ENCODE results near the gene FOXN3. TPM values are rescaled to one million over a fixed set of nuclear protein-coding genes. Genes with fewer than 3 reads are reported as not detected.

FOXN3 gene
- total and polyA plus RNA-seq, 8 donors: 8.8 to 58.0 (median 31.7) TPM

- 52 to 67% methylated on average over 5 of the region's 5 CpGs for WGBS, 2 donors
- H3K36me3 ChIP-seq: no peaks in the 10 kb centered on the region
- H3K9me3 ChIP-seq: no peaks in the 10 kb centered on the region
- peaks cover 0 to 11% (median 0%) of the 10 kb centered on the region in 3 donors for H3K4me1 ChIP-seq
- intact Hi-C loops (cut with DNase I): no loop called here
- TF ChIP-seq CTCF (IDR thresholded peaks at IDR 0.05): no peak
- DNase-seq: no peak
- no peak overlapping the region for H3K4me3 ChIP-seq
- no peak for ATAC-seq
- H3K27me3 ChIP-seq: no peaks in the 10 kb centered on the region
- FAIRE-seq: no peak
- no peak overlapping the region for H3K27ac ChIP-seq
These were observed 5.9 kb upstream of the FOXN3 start for GRCh38 chr14:89422952-89423345.

DNA sequence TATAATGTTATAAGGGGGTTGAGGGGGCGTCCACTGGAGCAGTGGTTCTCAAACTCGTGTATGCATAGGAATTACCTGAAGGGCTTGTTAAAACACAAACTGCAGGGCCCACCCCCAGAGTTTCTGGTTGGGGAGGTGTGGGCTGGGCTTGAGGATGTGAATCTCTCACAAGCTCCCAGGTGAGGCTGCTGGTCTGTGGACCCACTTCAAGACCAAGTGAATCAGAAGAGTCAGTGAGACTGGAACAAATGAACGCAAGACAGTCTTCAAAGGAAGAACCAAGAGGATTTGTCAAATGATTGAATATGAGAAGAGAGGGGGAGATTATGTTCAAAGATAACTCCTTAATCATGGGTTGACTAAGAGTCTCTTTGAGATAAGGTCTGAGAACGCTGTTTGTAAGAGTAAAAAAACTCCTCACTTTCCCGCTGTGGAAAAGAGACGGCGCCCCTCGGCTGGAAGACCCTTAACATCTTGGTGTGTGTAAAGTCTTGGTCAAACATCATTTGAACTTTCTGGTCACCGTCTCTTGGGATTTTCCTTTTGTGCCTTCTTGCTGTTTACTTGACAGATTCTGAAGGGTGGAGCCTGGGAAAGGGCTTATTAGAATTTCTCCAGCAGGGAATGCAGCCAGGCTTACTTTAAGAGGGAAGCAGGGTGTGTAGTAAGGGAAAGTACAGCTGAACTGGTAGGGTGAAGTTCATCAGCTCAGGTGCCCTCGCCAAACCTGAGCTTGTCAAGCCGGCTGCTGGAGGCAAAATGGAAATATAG, 5.3 kb upstream of the FOXN3 start:
- peaks cover 0 to 11% (median 0%) of the 10 kb centered on the region in 3 donors for H3K4me1 ChIP-seq
- FAIRE-seq (no peak), DNase-seq (peak in 1 of 6 donors; percentile 37), ATAC-seq (peak; percentile 32 to 72 (median 46))
- H3K27me3 ChIP-seq: no peaks in the 10 kb centered on the region
- no peaks in the 10 kb centered on the region for H3K9me3 ChIP-seq
- no peaks in the 10 kb centered on the region for H3K36me3 ChIP-seq
- H3K27ac ChIP-seq: no peak overlapping the region
- no peak overlapping the region for H3K4me3 ChIP-seq
- 65 to 66% methylated on average over 11 of the region's 11 CpGs for WGBS, 2 donors
- intact Hi-C loops (cut with DNase I): no loop called here
- TF ChIP-seq CTCF (IDR thresholded peaks at IDR 0.05): no peak

DNA sequence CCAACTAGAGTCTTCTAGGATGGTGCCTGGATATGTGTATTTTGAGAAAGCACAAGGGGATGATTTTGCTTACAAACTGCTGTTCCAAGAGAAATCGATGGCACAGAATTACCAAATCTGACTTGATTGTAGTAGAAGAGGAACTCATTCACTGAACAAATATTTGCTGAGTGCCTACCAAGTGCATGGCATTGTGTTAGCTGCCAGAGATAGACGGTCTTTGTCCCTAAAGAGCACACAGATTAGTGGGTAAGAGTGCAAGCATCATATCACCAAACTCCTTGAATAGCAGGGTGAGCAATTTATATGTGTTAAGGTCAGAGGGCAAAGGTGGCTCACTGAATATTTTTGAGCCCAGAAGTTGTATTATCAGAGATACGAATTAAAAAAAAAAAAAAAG, 3.5 kb upstream of the FOXN3 start:
- FAIRE-seq: no peak

DNA sequence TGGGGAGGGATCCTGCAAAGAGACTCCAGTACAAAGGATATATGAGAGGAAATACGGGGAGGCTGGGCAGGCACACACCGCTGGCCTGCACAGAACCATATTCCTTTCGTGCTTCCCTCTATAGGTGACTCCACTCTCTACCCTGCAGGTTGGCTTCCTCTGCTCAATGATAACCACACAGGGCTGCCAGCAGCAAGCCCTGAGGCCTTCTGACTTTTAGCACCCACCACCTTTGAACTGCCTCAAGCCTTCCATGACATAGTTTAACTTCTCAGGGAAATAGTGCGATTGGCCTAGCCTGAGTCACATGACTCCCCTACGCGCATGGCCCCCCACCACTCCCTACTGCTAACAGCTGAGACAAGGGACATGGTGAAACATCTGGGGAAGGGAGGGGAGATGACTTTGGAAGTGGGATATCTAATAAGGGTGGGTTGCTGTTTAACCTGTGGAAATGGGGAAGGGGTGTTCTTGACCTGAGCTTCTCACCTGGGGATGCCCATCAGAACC, 3.0 kb upstream of the FOXN3 start:
- ATAC-seq: no peak
- intact Hi-C loops (cut with DNase I): no loop called here
- peaks cover 0 to 11% (median 4%) of the 10 kb centered on the region in 3 donors for H3K4me1 ChIP-seq
- H3K9me3 ChIP-seq: no peaks in the 10 kb centered on the region
- H3K36me3 ChIP-seq: no peaks in the 10 kb centered on the region
- no peak for TF ChIP-seq CTCF (IDR thresholded peaks at IDR 0.05)
- 92 to 93% methylated on average over 6 of the region's 6 CpGs for WGBS, 2 donors
- H3K27ac ChIP-seq: no peak overlapping the region
- no peak for FAIRE-seq
- DNase-seq: no peak
- no peaks in the 10 kb centered on the region for H3K27me3 ChIP-seq
- H3K4me3 ChIP-seq: no peak overlapping the region

More for the DNA sequence above, 3.5 kb upstream of the FOXN3 start:
- no peak for ATAC-seq
- no peaks in the 10 kb centered on the region for H3K9me3 ChIP-seq
- no peak for TF ChIP-seq CTCF (IDR thresholded peaks at IDR 0.05)
- H3K27me3 ChIP-seq: no peaks in the 10 kb centered on the region
- no peaks in the 10 kb centered on the region for H3K36me3 ChIP-seq
- no peak overlapping the region for H3K4me3 ChIP-seq
- DNase-seq: no peak
- WGBS, 2 donors: 39 to 42% methylated on average over 3 of the region's 3 CpGs
- H3K4me1 ChIP-seq: peaks cover 0 to 11% (median 0%) of the 10 kb centered on the region in 3 donors
- intact Hi-C loops (cut with DNase I): no loop called here
- no peak overlapping the region for H3K27ac ChIP-seq

DNA sequence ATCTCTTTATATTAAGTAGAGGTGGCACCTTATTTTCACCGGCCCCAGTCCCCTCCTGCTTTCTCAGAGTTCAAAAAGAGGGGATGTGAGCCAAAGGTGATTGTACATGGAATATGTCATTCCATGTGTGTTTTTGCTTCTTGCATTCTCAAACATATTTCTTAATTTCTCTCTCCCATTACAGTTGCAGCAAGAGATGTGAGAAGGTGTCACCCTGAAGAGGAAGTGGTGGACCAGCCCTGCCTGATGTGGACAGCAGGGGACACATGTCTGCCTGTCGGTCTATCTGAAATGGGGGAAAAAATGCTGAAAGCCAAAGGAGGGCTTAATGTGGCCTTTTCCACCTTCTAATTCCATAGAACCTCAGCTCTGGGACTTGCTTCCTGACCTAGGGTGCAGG, 1.9 kb upstream of the FOXN3 start:
- no peak overlapping the region for H3K4me3 ChIP-seq
- 84 to 88% methylated on average over 2 of the region's 2 CpGs for WGBS, 2 donors
- H3K9me3 ChIP-seq: no peaks in the 10 kb centered on the region
- ATAC-seq: no peak
- no peak for FAIRE-seq
- no peaks in the 10 kb centered on the region for H3K36me3 ChIP-seq
- no peak overlapping the region for H3K27ac ChIP-seq
- no peak for TF ChIP-seq CTCF (IDR thresholded peaks at IDR 0.05)
- no peak for DNase-seq
- intact Hi-C loops (cut with DNase I): no loop called here
- H3K27me3 ChIP-seq: no peaks in the 10 kb centered on the region
- peaks cover 0 to 11% (median 9%) of the 10 kb centered on the region in 3 donors for H3K4me1 ChIP-seq

Measured in pancreas (tissue), 10 donors.